Activated naive CD8-positive, alpha-beta T cell treated with anti-CD3 and anti-CD28 coated beads, Interleukin-2, amount 50 U/mL, for 24 hours (primary cell): ENCODE data around the gene TDRD9.
A peak's percentile ranks its signal among the peaks of the same experiment; 100 is the strongest.

ENCODE experiments used
- ATAC-seq: fragments of 150-1000 bp; cut with Tn5 transposase; one replicate; pipeline ENCODE4 v1.10.0; 2021
- DNase-seq: peaks from one replicate; pipeline ENCODE4 v3.0.0; 2021
- H3K27ac Mint-ChIP-seq: one replicate; pipeline ENCODE4 v1.8.0; 2021; ENCODE audit warnings: mild to moderate bottlenecking, mixed read lengths
- H3K27me3 Mint-ChIP-seq: one replicate; pipeline ENCODE4 v1.8.0; 2021; ENCODE audit warnings: mixed read lengths
- H3K36me3 Mint-ChIP-seq: one replicate; pipeline ENCODE4 v1.8.0; 2021; ENCODE audit warnings: low read depth, mixed read lengths
- H3K4me1 Mint-ChIP-seq: one replicate; pipeline ENCODE4 v1.8.0; 2021; ENCODE audit warnings: mixed read lengths
- H3K4me3 Mint-ChIP-seq: one replicate; pipeline ENCODE4 v1.8.0; 2021; ENCODE audit warnings: mild to moderate bottlenecking, moderate library complexity, mixed read lengths
- H3K9me3 Mint-ChIP-seq: one replicate; pipeline ENCODE4 v1.8.0; 2021; ENCODE audit warnings: mixed read lengths

The TDRD9 gene

DNA sequence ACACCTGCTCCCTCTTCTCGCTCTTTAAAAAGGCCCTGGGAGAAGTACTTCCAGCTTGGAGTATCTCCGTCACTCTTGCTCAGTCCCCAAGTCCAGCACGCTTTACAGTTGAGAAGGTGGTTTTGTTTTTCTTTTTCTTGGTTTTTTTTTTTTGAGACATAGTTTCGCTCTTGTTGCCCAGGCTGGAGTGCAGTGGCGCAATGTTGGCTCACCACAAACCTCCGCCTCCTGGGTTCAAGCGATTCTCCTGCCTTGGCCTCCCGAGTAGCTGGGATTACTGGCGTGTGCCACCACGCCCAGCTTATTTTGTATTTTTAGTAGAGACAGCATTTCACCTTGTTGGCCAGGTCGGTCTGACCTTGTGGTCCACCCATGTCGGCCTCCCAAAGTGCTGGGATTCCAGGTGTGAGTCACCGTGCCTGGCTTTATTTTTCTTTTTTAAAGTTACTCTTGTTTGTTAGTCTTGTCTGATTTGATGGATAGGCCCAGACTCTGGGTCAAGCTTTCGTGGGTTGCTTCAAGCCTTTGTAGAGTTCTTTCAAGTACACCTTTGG is 1.9 kb downstream of the TDRD9 start:
- H3K4me1 Mint-ChIP-seq = peaks cover 13% of the 10 kb centered on the region
- ATAC-seq = no peak
- H3K27ac Mint-ChIP-seq = no peak overlapping the region
- peaks cover 3% of the 10 kb centered on the region for H3K27me3 Mint-ChIP-seq
- H3K36me3 Mint-ChIP-seq = no peaks in the 10 kb centered on the region
- H3K4me3 Mint-ChIP-seq = no peak overlapping the region
- H3K9me3 Mint-ChIP-seq = no peaks in the 10 kb centered on the region
- DNase-seq = no peak

DNA sequence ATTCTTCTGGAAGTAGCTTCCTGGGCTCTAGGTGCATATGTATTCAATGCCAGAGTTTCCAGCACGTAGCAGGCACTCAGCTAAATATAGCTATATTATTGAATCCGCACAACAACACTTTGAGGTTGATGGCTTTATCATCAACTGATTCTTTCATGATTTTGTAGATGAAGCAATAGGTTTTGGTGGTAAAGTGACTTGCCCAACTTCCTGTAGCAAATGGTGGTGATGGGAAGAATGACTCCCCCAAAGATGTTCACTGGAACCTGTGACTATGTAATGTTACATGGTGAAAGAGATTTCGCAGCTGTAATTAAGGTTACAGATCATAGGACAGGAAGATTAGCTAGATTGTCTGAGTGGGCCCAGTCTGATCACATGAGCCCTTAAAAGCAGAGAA is 3.2 kb downstream of the TDRD9 start:
- Mint-ChIP-seq H3K36me3 (no peaks in the 10 kb centered on the region), H3K4me3 (peak overlapping the region; percentile 58), H3K9me3 (no peaks in the 10 kb centered on the region), H3K27ac (peak overlapping the region; percentile 83), H3K27me3 (peaks cover 3% of the 10 kb centered on the region), H3K4me1 (peaks cover 13% of the 10 kb centered on the region)
- ATAC-seq (peak; percentile 82), DNase-seq (no peak)

GRCh38 chr14:103932791-103933490 is 4.7 kb downstream of the TDRD9 start:
- Mint-ChIP-seq H3K36me3 (no peaks in the 10 kb centered on the region), H3K9me3 (no peaks in the 10 kb centered on the region), H3K27me3 (peaks cover 6% of the 10 kb centered on the region), H3K4me1 (peaks cover 13% of the 10 kb centered on the region), H3K27ac (no peak overlapping the region), H3K4me3 (peak overlapping the region; percentile 1)
- no peak for ATAC-seq
- DNase-seq = no peak

DNA sequence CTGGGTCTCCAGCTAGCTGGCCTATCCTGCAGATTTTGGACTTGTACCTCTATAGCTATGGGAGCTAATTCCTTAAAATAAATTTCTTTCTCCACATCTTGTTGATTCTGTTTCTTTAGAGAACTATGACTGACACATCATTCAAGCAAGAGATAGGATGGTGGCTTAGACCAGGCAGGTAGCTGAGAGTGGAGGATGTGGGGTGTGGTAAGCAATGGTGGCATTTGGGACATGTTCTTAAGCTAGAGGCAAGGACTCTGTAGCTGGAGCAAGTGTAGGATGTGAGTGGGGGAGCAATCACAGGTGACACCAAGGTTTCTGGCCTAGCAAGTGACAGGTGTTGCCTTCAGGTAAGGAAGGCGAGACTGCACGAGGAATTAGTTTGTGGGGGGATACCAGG is 6.8 kb downstream of the TDRD9 start:
- no peak for ATAC-seq
- H3K27ac Mint-ChIP-seq = no peak overlapping the region
- no peaks in the 10 kb centered on the region for H3K36me3 Mint-ChIP-seq
- no peaks in the 10 kb centered on the region for H3K9me3 Mint-ChIP-seq
- peaks cover 13% of the 10 kb centered on the region for H3K4me1 Mint-ChIP-seq
- no peak for DNase-seq
- H3K27me3 Mint-ChIP-seq = peaks cover 7% of the 10 kb centered on the region
- no peak overlapping the region for H3K4me3 Mint-ChIP-seq

- Mint-ChIP-seq H3K36me3 (no peaks in the 10 kb centered on the region), H3K4me3 (no peak overlapping the region), H3K4me1 (no peaks in the 10 kb centered on the region), H3K9me3 (no peaks in the 10 kb centered on the region), H3K27ac (no peak overlapping the region), H3K27me3 (peaks cover 26% of the 10 kb centered on the region)
- ATAC-seq = no peak
- no peak for DNase-seq
These were observed 13.2 kb downstream of the TDRD9 start for GRCh38 chr14:103941462-103941861.

GRCh38 chr14:103941973-103942736 is 13.9 kb downstream of the TDRD9 start, which contains the start of gene RD3L:
Gene RD3L (minus strand): TSS chr14:103942529. CDS start chr14:103941695, 834 bp downstream.
- DNase-seq (no peak), ATAC-seq (no peak)
- H3K27me3 Mint-ChIP-seq = peaks cover 32% of the 10 kb centered on the region
- H3K4me3 Mint-ChIP-seq = no peak within 1 kb of the TSS
- H3K9me3 Mint-ChIP-seq = no peaks in the 10 kb centered on the region
- no peaks in the 10 kb centered on the region for H3K4me1 Mint-ChIP-seq
- no peak within 1 kb of the TSS for H3K27ac Mint-ChIP-seq
- H3K36me3 Mint-ChIP-seq = no peaks in the 10 kb centered on the region

GRCh38 chr14:103943673-103944072 is 15.4 kb downstream of the TDRD9 start:
- H3K4me1 Mint-ChIP-seq = no peaks in the 10 kb centered on the region
- no peak overlapping the region for H3K27ac Mint-ChIP-seq
- H3K9me3 Mint-ChIP-seq = no peaks in the 10 kb centered on the region
- H3K36me3 Mint-ChIP-seq = no peaks in the 10 kb centered on the region
- ATAC-seq = no peak
- H3K4me3 Mint-ChIP-seq = no peak overlapping the region
- H3K27me3 Mint-ChIP-seq = peaks cover 36% of the 10 kb centered on the region
- no peak for DNase-seq

- no peaks in the 10 kb centered on the region for H3K36me3 Mint-ChIP-seq
- no peak overlapping the region for H3K27ac Mint-ChIP-seq
- no peaks in the 10 kb centered on the region for H3K4me1 Mint-ChIP-seq
- no peak for DNase-seq
- no peak for ATAC-seq
- H3K27me3 Mint-ChIP-seq = peaks cover 29% of the 10 kb centered on the region
- no peaks in the 10 kb centered on the region for H3K9me3 Mint-ChIP-seq
- no peak overlapping the region for H3K4me3 Mint-ChIP-seq
These were observed 18.7 kb downstream of the TDRD9 start for GRCh38 chr14:103946975-103947374.

GRCh38 chr14:103948442-103948841 is 20.2 kb downstream of the TDRD9 start:
- H3K27ac Mint-ChIP-seq = no peak overlapping the region
- ATAC-seq (no peak), DNase-seq (no peak)
- no peaks in the 10 kb centered on the region for H3K9me3 Mint-ChIP-seq
- H3K27me3 Mint-ChIP-seq = peaks cover 29% of the 10 kb centered on the region
- no peaks in the 10 kb centered on the region for H3K4me1 Mint-ChIP-seq
- H3K4me3 Mint-ChIP-seq = no peak overlapping the region
- no peaks in the 10 kb centered on the region for H3K36me3 Mint-ChIP-seq

DNA sequence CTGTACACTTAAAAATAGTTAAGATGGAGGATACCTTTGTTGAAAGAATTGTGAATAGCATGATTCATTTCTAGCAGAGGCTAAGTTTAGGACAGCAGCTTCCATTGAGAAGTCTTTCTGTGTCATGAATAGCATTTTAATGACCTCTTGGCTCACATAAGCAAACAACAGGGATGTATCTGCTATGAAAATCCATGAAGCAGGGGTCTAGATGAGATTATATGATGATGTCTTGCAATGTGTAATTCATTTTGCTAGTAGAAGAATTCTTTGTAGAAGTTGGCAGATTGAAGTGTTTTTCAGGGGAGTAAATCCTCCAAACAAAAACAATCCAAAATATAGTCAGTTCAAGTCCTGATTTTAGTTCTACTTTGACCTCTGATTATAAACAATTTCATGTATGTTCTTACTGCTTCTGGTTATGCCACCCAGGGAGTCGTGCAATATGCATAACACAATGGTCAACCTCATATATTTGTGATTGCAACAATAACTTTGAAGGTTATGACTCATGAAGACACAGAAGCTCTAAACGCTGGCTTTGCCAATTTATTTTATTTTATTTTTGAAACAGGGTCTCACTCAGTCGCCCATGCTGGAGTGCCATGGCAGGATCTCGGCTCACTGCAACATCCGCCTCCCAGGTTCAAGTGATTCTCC is 21.0 kb downstream of the TDRD9 start:
- Mint-ChIP-seq H3K9me3 (no peaks in the 10 kb centered on the region), H3K4me1 (no peaks in the 10 kb centered on the region), H3K4me3 (no peak overlapping the region), H3K27ac (no peak overlapping the region), H3K27me3 (peaks cover 30% of the 10 kb centered on the region), H3K36me3 (no peaks in the 10 kb centered on the region)
- ATAC-seq (no peak), DNase-seq (no peak)

GRCh38 chr14:103960457-103961055 is 32.3 kb downstream of the TDRD9 start:
- H3K36me3 Mint-ChIP-seq = no peaks in the 10 kb centered on the region

DNA sequence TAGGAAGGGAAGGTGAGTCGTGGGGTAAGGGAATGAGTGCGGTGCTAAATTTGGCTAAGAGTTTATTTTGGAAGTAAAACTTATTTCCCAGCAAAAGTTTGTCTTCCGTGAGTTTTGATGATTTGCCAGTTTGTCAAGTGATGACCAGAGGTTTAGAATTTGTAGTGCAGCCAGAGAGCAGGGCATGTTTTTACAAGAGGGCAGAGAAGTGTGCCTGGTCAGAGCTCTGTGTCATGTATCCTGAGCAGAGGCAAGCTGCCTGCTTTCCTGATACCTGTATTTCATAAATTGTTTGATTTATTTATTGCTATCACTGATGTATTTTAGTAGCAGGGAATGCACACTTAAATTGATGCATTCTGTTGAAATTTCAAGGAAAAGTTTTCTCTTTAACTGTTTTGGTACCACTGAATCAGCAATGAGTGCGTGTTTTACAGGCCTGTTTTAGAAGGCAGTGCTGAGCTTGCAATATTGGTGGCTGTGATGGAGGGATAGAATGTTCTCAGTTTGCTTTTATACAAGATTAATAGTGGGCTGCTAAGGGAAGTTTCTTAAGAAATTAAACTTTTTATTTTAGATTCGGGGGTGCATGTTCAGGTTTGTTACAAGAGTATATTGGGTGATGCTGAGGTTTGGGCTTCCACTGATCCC is 33.8 kb downstream of the TDRD9 start:
- Mint-ChIP-seq H3K9me3 (no peaks in the 10 kb centered on the region), H3K27ac (no peak overlapping the region), H3K4me1 (peaks cover 3% of the 10 kb centered on the region), H3K4me3 (no peak overlapping the region), H3K36me3 (no peaks in the 10 kb centered on the region), H3K27me3 (no peaks in the 10 kb centered on the region)
- DNase-seq = no peak
- ATAC-seq = no peak

More at GRCh38 chr14:103960457-103961055, 32.3 kb downstream of the TDRD9 start:
- ATAC-seq = no peak
- Mint-ChIP-seq H3K9me3 (no peaks in the 10 kb centered on the region), H3K27me3 (no peaks in the 10 kb centered on the region), H3K4me3 (no peak overlapping the region), H3K4me1 (peaks cover 3% of the 10 kb centered on the region), H3K27ac (no peak overlapping the region)
- no peak for DNase-seq

DNA sequence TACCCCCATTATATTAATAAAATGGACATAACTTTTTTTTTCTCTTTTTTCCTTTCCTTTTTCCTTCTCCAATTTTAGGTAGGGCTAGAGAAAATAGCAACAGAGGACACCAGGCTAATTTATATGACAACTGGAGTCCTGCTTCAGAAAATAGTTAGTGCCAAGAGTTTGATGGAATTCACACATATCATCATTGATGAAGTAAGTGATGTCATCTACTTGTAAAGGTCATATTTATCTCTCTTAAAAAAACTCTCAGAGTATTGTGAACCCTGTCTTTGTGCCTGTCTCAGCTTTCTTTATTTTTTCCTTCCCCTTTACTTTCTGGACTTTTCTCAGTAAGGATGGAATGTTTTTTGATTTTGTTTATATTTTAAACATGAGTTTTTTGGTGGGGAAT is 38.4 kb downstream of the TDRD9 start:
- ATAC-seq (no peak), DNase-seq (no peak)
- Mint-ChIP-seq H3K4me3 (no peak overlapping the region), H3K36me3 (no peaks in the 10 kb centered on the region), H3K9me3 (no peaks in the 10 kb centered on the region), H3K27me3 (peaks cover 4% of the 10 kb centered on the region), H3K27ac (no peak overlapping the region), H3K4me1 (no peaks in the 10 kb centered on the region)

- H3K9me3 Mint-ChIP-seq = no peaks in the 10 kb centered on the region
- H3K4me3 Mint-ChIP-seq = no peak overlapping the region
- H3K27me3 Mint-ChIP-seq = peaks cover 4% of the 10 kb centered on the region
- DNase-seq = no peak
- ATAC-seq = no peak
- no peak overlapping the region for H3K27ac Mint-ChIP-seq
- no peaks in the 10 kb centered on the region for H3K4me1 Mint-ChIP-seq
- H3K36me3 Mint-ChIP-seq = no peaks in the 10 kb centered on the region
These were observed 41.7 kb downstream of the TDRD9 start for GRCh38 chr14:103969961-103970360.
